ENCODE results near the gene CEP83. TPM values are rescaled to one million over a fixed set of nuclear protein-coding genes. Genes with fewer than 3 reads are reported as not detected.

The CEP83 gene
- total RNA-seq, 6 donors from 2014 or later = 9.7 to 40.9 (median 16.2) TPM

DNA sequence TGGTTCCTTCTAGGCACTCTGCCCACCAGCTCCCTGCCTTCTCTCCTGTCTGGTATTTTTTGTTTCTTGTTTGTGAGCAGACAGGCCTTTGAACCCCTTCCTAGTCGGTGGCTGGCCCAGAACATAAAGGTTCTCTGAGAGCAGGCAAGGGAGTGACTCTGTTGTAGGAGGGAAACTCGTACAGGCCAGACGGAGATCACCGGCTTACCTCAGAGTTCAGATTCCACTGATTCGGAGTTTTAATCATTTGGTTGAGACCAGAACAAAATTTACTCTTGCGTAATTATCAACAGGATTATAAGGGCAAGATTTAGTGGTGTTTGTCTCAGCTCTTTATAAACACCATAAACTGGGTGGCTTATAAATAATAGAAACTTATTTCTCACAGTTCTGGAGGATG is 182.9 kb downstream of the CEP83 start:
- DNase-seq (no peak), ATAC-seq (ENCODE audit: low FRiP score in 2 of 2) (no peak)
- WGBS, 2 donors = 92 to 94% methylated on average over 6 of the region's 6 CpGs
- peaks cover 0 to 3% (median under 1%) of the 10 kb centered on the region in 4 donors for H3K4me1 ChIP-seq
- H3K27me3 ChIP-seq = no peaks in the 10 kb centered on the region
- no peak overlapping the region for H3K4me3 ChIP-seq
- TF ChIP-seq, protein P1, sequence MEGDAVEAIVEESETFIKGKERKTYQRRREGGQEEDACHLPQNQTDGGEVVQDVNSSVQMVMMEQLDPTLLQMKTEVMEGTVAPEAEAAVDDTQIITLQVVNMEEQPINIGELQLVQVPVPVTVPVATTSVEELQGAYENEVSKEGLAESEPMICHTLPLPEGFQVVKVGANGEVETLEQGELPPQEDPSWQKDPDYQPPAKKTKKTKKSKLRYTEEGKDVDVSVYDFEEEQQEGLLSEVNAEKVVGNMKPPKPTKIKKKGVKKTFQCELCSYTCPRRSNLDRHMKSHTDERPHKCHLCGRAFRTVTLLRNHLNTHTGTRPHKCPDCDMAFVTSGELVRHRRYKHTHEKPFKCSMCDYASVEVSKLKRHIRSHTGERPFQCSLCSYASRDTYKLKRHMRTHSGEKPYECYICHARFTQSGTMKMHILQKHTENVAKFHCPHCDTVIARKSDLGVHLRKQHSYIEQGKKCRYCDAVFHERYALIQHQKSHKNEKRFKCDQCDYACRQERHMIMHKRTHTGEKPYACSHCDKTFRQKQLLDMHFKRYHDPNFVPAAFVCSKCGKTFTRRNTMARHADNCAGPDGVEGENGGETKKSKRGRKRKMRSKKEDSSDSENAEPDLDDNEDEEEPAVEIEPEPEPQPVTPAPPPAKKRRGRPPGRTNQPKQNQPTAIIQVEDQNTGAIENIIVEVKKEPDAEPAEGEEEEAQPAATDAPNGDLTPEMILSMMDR (IDR thresholded peaks at IDR 0.05) = no peak
- TF ChIP-seq EP300 (IDR thresholded peaks at IDR 0.05) = no peak
- TF ChIP-seq POLR2A (IDR thresholded peaks at IDR 0.05) = no peak
- no peak for TF ChIP-seq POLR2AphosphoS5 (IDR thresholded peaks at IDR 0.05)
- no peaks in the 10 kb centered on the region for H3K9me3 ChIP-seq
- peaks cover 0 to 12% (median 3%) of the 10 kb centered on the region in 4 donors for H3K36me3 ChIP-seq
- H3K27ac ChIP-seq = no peak overlapping the region

DNA sequence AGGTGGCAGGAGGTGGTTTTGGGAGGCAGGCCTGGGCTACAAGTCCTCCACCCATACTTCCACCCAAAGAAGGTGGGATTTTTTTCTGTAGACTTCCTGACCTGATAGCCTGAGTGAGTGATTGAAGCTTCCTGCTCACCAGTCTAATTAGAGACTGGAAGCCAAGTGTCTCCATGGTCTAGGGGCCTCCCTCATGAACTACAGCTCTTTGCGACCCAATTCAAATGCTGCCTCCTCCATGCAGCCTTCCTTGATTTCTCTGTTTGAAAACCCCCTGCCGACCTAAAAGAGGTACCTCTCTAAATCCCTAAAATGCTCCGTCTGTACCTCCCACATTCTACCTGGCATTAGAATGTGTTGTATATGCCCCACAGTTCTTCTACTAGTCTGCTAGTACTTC is 186.4 kb downstream of the CEP83 start:
- ATAC-seq (ENCODE audit: low FRiP score in 2 of 2) (no peak), DNase-seq (no peak)
- H3K27me3 ChIP-seq = no peaks in the 10 kb centered on the region
- TF ChIP-seq, protein P1 (IDR thresholded peaks at IDR 0.05) = no peak
- TF ChIP-seq POLR2AphosphoS5 (IDR thresholded peaks at IDR 0.05) (no peak), EP300 (IDR thresholded peaks at IDR 0.05) (no peak), POLR2A (IDR thresholded peaks at IDR 0.05) (no peak)
- H3K4me1 ChIP-seq = peaks cover 0 to under 1% (median 0%) of the 10 kb centered on the region in 4 donors
- no peak overlapping the region for H3K4me3 ChIP-seq
- WGBS, 2 donors = 94 to 98% methylated on average over 3 of the region's 3 CpGs
- no peak overlapping the region for H3K27ac ChIP-seq
- H3K36me3 ChIP-seq = no peaks in the 10 kb centered on the region
- H3K9me3 ChIP-seq = no peaks in the 10 kb centered on the region

DNA sequence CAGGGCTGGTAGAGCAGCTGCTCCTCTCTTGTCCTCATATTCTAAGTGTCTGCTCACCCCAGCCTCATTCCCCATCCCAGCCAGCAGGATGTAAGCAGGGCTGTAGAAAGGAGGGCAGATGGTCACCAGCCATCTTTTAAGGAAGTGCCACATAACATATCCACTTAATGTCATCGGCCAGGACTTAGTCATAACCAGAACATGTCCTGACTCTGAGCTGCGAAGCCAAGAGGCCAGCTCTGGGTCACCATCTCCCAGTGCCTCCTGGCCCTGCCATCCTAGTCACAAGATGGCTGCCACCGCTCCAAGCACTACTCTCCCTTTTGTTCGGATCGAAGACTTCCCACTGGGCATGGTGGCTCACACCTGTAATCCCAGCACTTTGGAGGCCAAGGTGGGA is 187.4 kb downstream of the CEP83 start:
- no peaks in the 10 kb centered on the region for H3K9me3 ChIP-seq
- no peak for TF ChIP-seq POLR2AphosphoS5 (IDR thresholded peaks at IDR 0.05)
- TF ChIP-seq, protein P1 (IDR thresholded peaks at IDR 0.05) = no peak
- TF ChIP-seq POLR2A (IDR thresholded peaks at IDR 0.05) = no peak
- TF ChIP-seq EP300 (IDR thresholded peaks at IDR 0.05) = no peak
- no peak for ATAC-seq (ENCODE audit: low FRiP score in 2 of 2)
- H3K4me3 ChIP-seq = no peak overlapping the region
- DNase-seq = no peak
- peaks cover 7 to 9% (median 8%) of the 10 kb centered on the region in 4 donors for H3K4me1 ChIP-seq
- no peak overlapping the region for H3K27ac ChIP-seq
- no peaks in the 10 kb centered on the region for H3K27me3 ChIP-seq
- no peaks in the 10 kb centered on the region for H3K36me3 ChIP-seq
- 92 to 93% methylated on average over 5 of the region's 5 CpGs for WGBS, 2 donors

DNA sequence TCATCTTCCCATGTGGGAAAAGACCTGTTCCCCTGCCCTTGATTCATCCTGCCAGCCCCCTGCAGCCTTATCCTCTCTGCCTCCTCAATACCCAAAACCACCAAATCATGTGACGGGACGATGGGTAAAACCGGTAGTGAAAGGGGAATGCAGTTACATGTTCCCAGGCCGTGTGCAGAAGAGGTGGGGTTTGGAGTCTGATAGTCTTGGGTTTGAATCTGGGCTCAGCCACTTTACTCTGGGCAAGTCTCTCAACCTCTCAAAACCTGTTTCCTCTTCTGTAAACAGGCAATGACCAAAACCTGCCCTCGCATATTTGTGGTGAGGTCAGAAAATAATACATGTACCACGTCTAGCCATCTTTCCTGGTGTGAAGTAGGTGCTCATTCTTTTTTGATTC is 188.3 kb downstream of the CEP83 start:
- WGBS, 2 donors = 55 to 63% methylated on average over 6 of the region's 6 CpGs

More for the DNA sequence above, 188.3 kb downstream of the CEP83 start:
- H3K4me1 ChIP-seq = peaks cover 7 to 17% (median 14%) of the 10 kb centered on the region in 4 donors
- no peaks in the 10 kb centered on the region for H3K9me3 ChIP-seq
- no peak overlapping the region for H3K4me3 ChIP-seq
- H3K27ac ChIP-seq = no peak overlapping the region
- ATAC-seq (ENCODE audit: low FRiP score in 2 of 2) (no peak), DNase-seq (no peak)
- H3K27me3 ChIP-seq = no peaks in the 10 kb centered on the region
- no peaks in the 10 kb centered on the region for H3K36me3 ChIP-seq
- no peak for TF ChIP-seq POLR2A (IDR thresholded peaks at IDR 0.05)
- no peak for TF ChIP-seq EP300 (IDR thresholded peaks at IDR 0.05)
- no peak for TF ChIP-seq POLR2AphosphoS5 (IDR thresholded peaks at IDR 0.05)
- TF ChIP-seq, protein P1 (IDR thresholded peaks at IDR 0.05) = no peak
